HG03565 (cell line): Measurements from ENCODE around the gene TMEM215.
"Not testable (repeated sequence)": the region's sequence is repeated elsewhere in the genome, so short reads cannot be mapped to it uniquely, and the experiment has no call there.

ENCODE experiments used
- ATAC-seq: cut with Tn5 transposase; IDR thresholded peaks from one replicate; pipeline ENCODE4 v1.9.1; 2021; ENCODE audit warnings: mild to moderate bottlenecking, moderate library complexity; ENCODE audit not compliant: unreplicated experiment

TMEM215 gene

GRCh38 chr9:32783168-32783891 is at the start of gene TMEM215:
TMEM215 (plus strand) TSS chr9:32783540; CDS start chr9:32784184, 644 bp downstream.
- no peak for ATAC-seq

DNA sequence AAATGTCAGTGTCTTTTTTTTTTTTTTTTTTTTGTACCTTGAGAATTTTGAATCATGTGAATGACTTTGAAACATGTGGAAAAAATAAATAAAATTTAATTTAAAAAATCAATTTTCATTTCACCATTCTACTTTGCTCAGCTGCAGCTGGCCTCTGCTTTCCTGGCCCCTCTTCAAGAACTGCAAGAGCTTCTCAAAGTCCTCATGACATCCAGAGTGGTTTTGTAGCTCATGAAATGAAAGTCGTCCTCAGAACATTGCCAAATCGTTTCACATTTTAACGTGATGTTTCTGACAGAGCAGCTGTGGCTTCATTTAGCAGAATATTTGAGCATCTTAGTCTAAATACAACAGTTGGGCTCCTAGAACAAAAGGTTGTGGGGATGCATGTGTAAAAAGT is 47.9 kb upstream of the TMEM215 start:
- no peak for ATAC-seq

DNA sequence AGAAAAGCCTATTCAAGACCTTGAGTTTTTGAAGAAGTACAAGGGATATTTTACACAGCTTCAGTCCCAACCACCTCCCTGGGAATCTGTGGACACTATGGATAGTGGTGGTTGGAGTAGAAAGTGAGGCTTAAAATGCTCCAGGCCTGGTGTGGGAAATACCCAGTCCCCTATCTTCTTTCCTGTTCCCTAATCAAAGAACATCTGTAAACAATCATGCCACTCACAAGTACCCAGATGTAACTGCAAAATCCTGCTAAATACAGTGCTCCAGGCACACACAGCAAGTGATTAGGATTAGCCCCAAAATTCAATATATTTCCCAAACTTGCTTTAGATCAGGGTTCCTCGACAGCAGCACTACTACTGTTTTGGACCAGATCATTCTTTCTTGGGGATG is 46.0 kb upstream of the TMEM215 start:
- ATAC-seq = no peak

DNA sequence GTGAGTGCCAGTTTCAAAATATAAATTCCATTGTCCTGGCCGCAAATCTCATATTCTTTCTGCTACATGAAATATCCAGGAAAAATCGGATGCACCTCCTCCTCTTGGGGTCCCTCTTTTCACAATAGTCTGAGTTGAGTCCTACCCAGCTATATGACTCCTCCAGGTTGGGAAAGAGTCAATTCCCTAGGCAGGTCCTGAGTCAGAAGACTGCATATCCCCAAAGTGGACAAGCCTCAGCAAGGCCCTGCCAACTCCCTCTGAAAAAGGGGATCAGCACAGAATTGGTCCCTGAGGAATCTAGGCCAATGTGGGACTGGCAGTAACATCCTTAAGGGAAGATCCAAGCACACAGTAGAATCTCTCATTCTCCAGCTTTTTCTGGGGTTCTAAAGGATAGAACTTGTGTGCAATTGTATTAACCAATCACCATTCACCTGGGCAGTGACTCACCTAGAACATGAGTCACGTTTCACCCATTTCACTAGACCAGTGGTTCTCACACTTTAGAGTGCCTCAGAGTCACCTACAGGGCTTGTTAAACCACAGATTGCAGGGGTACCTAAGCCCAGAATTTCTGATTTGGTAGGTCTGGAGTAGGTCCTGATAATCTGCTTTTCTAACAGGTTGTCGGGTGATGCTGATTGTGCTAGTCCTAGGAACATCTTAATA is 44.7 kb upstream of the TMEM215 start:
- ATAC-seq = no peak

GRCh38 chr9:32741706-32742105 is 41.6 kb upstream of the TMEM215 start:
- no peak for ATAC-seq

- ATAC-seq = no peak
Measured at GRCh38 chr9:32742296-32742695, 41.0 kb upstream of the TMEM215 start.

DNA sequence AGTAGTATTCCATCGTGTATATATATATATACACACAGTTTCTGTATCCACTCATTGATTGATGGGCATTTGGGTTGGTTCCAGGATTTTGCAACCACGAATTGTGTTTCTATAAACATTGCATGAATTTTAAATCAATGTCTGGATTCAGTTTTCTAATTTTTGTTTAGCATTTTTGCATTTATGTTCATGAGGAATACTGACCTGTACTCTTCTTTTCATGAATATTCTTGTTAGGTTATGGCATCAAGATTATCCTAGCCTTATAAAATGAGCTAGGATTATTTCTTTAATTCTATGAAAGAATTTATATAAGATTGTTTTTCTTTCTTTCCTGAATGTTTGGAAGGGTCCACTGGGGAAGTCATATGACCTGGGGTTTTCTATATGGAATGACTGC is 35.3 kb upstream of the TMEM215 start:
- ATAC-seq = no peak

DNA sequence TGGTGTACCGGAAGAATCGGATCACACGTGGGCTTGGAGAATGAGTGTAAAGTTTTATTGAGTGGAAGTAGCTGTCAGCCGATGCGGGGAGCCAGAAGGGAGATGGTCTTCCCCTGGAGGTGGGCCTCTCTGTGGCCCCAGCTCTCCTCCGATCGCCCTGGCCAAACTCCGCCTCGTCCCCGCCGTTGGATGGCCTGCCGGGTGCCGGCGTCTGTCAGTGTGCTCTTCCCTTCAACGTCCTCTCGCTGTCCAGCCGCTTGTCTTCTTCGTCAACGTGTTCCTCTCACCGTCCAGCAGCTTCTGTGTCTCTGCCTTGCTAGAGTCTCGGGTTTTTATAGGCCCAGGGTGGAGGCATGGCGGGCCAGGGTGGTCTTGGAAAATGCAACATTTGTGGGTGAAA is 27.6 kb upstream of the TMEM215 start:
- no peak for ATAC-seq

DNA sequence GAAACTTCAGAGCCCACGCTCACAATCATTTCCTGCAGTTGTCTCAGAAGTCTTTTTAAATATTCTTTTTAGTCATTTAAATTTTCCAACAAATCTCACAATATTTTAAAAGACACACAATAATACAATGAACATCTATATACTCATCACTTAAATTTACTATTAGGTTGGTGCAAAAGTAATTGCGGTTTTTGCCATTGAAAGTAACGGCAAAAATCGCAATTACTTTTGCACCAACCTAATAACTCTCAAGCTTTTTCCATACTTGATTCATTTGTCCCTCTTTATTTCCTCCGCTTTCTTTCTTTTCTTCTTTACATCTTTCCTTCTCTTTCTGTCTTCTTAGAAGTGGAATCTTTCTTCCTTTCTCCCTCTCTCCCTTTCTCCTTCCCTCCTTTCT is 19.2 kb upstream of the TMEM215 start:
- ATAC-seq = no peak

DNA sequence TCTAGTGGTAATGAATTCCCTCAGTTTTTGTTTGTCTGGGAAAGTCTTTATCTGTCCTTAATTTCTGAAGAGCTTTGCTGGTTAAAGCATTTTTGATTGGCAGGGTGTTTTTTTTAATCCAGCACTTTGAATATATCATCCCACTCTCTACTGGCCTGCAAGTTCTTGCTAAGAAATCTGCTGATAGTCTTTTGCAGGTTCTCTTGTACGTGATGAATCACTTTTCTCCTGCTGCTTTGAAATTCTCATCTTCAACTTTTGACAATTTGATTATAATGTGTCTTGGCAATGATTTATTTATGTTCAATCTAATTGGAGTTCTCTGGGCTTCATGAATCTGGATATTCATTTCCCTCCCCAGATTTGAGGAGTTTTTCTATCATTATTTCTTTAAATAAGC is 8.1 kb upstream of the TMEM215 start:
- ATAC-seq = no peak

GRCh38 chr9:32776201-32776600 is 7.1 kb upstream of the TMEM215 start:
- no peak for ATAC-seq

- no peak for ATAC-seq
Measured at GRCh38 chr9:32782476-32783167, 718 bp upstream of the TMEM215 start.

GRCh38 chr9:32787816-32788215 is 4.5 kb downstream of the TMEM215 start:
- no peak for ATAC-seq

GRCh38 chr9:32796015-32796414 is 12.7 kb downstream of the TMEM215 start:
- not testable (repeated sequence) for ATAC-seq

DNA sequence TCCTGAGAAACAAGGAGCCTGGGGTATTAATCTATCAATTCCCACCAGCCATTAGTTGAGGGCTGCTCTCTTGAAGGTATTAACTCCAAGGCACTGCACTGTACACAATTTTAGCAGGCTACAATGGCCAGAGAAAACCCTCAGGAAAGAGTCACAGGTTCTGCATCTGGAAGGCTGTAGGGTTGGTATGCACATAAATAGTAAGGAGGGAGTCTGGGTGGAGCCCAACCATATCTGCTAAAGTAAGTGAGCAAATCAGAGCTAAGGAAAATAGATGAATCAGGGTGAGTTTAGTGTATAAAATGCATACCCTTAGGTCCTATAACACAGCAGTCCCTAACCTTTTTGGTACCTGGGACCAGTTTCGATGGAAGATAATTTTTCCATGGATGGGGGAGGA is 18.2 kb downstream of the TMEM215 start:
- no peak for ATAC-seq

DNA sequence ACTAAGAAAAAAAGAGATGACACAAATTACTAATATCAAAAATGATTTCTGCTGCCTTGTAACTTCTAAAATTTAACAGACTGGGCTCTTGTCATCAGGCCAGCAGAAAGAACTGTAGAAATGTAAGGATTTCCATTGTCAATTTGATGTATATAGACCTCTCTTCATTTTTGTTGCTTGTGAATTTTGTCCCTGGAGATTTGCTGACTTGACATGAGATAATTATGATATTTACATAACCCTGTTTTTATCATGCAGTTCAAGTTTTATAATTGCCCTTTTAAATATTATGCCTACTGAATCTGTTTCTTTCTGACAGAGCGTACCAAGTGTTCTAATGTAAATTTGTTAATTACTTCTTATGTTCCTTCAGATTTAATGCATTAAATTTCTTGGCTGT is 23.9 kb downstream of the TMEM215 start:
- no peak for ATAC-seq

DNA sequence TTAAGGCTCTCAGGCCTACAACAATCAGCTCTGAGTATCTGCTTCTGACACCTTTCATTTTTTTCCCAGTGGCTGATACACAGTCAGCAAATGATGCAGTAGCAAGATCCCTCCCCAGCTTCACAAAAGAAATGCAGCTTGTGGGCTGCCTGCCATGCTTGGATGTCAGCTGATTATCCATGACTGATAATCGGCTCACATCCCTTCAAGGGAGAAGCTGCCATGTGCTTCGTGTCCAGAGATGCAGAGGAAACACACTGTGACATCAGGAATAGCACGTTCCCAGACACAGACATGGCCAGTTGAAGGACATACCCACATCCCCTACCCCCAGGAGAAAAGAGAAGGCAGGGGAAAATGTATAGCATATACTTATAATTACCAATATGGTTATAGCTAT is 27.9 kb downstream of the TMEM215 start:
- no peak for ATAC-seq

DNA sequence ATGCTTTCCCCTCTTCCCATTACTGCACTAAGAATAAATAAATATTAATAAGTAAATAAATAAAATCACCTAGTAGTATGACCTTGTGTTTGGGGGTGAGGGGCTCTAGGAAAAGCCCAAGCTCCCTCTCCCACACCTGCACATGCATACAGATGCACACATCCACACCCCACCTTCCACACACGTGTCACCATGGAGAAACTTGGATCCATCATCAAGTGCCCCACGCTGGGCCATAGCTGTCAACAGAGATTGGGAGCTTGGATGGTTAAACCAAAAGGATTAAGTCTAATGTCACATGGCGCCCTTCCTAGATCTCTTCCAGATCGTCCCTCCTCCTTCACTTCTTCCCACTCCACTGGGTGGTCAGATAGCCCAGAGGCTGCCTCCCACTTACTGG is 37.0 kb downstream of the TMEM215 start:
- no peak for ATAC-seq

- ATAC-seq = no peak
Measured at GRCh38 chr9:32823101-32823500, 39.8 kb downstream of the TMEM215 start.

DNA sequence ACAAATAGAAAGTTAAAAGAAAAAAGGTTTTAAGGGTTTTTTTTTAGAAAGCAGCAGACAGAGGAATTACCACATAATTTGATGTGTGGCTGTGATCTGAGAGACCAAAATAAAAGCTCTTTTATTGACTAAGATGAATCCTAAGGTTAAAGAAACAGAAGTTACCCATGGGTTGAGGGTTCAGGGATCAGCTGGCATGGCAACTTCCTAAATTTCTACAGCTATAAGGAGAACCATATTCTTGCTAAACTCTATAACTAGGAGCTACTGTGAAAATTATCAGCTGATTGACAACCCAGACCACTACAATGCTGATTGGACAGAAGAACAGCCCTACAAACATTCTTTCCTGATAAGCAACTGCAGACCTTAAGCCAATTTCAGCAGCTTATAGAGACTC is 40.2 kb downstream of the TMEM215 start:
- ATAC-seq = no peak

DNA sequence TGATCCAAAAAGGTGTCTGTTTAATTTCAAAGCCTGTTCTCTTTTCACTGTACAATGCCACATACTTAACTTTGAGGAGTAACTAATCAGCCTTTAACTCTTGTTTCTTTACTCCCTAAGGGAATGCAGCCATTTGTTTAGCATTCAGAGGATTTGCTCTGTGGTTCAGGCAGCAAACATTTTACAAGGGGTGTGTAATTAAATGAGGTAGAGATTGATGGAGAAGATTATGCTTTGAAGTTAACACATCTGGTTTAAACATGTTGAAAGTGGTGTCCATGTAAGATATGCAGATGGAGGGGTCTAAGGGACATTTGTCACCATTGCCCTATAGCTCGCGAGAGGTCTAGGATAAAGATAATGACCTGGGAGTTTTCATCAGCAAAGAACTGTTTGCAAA is 41.9 kb downstream of the TMEM215 start:
- ATAC-seq = no peak

DNA sequence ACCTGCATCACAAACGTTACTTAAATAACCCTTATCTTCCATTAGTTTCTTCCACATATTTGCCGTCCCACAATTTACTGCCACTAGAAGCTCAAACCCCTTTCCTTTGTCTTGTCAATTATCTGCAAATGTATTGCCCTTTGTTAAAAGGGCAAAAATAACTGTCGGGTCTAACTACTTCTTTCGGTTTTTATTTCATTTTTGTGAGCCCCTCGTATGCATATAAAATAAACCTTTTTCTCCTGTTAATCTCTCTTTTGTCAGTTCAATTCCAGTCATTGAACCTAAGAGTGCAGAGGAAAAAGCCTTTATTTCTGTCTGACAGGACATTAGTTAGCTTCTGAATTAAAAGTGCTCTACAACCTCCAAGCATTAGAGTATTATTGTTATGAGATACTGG is 45.5 kb downstream of the TMEM215 start:
- no peak for ATAC-seq
